ENCODE results near the gene GCK.

GCK gene

GRCh38 chr7:44189286-44189992 lies at the start of gene GCK:
Gene GCK (minus strand): TSS chr7:44189439. CDS start chr7:44188953, 486 bp downstream.
- DNase-seq = no peak

GRCh38 chr7:44238116-44238695 lies 49.0 kb upstream of the GCK start:
- DNase-seq = no peak

GRCh38 chr7:44237696-44238095 lies 48.5 kb upstream of the GCK start:
- DNase-seq = no peak

- DNase-seq = no peak
Observed at GRCh38 chr7:44236333-44236728, 47.1 kb upstream of the GCK start.

GRCh38 chr7:44235582-44236332 lies 46.5 kb upstream of the GCK start:
- no peak for DNase-seq

- no peak for DNase-seq
Observed at GRCh38 chr7:44235066-44235465, 45.8 kb upstream of the GCK start.

GRCh38 chr7:44232901-44233715 lies 43.9 kb upstream of the GCK start:
- no peak for DNase-seq

GRCh38 chr7:44232396-44232795 lies 43.2 kb upstream of the GCK start:
- no peak for DNase-seq

GRCh38 chr7:44231088-44231487 lies 41.8 kb upstream of the GCK start:
- DNase-seq = no peak

GRCh38 chr7:44230286-44230685 lies 41.0 kb upstream of the GCK start:
- no peak for DNase-seq

- no peak for DNase-seq
Observed at GRCh38 chr7:44229546-44230105, 40.4 kb upstream of the GCK start.

- no peak for DNase-seq
Observed at GRCh38 chr7:44228571-44229350, 39.5 kb upstream of the GCK start.

- no peak for DNase-seq
Observed at GRCh38 chr7:44227911-44228310, 38.7 kb upstream of the GCK start.

- DNase-seq = no peak
Observed at GRCh38 chr7:44226396-44226753, 37.1 kb upstream of the GCK start.

GRCh38 chr7:44225566-44226395 lies 36.5 kb upstream of the GCK start:
- DNase-seq = no peak

- DNase-seq = no peak
Observed at GRCh38 chr7:44224974-44225565, 35.8 kb upstream of the GCK start.

GRCh38 chr7:44224080-44224973 lies 35.1 kb upstream of the GCK start:
- DNase-seq = no peak

GRCh38 chr7:44223362-44224079 lies 34.3 kb upstream of the GCK start:
- DNase-seq = no peak

- no peak for DNase-seq
Observed at GRCh38 chr7:44222776-44223261, 33.6 kb upstream of the GCK start.

Data from activated CD4-positive, alpha-beta T cell treated with anti-CD3 and anti-CD28 coated beads for 1 hour (primary cell).